Breast epithelium (tissue), 3 donors: ENCODE measurements around the gene FHOD3. TPM values are rescaled to one million over a fixed set of nuclear protein-coding genes. Genes with fewer than 3 reads are reported as not detected.

ENCODE experiments used
- total RNA-seq, 3 donors: library from RNA; depleted of rRNA; stranded (reverse); fragments of >200 nt; gene quantifications; one replicate each; pipeline ENCODE4 v1.1.0, GENCODE V29; 2016

The FHOD3 gene
- total RNA-seq, 3 donors from 2014 or later = 1.9 to 13.1 (median 13.0) TPM

Other genes starting within 250 kb of the FHOD3 start
- gene RPRD1A, start 230.2 kb upstream of the FHOD3 start, total RNA-seq = 10 to 100 TPM; 51.5 to 76.8 (median 59.3) TPM
- 100 to 1,000 TPM in 2 of 3 donors, 10 to 100 TPM in 1; 44.8 to 502 (median 235) TPM for gene SLC39A6, start 168.4 kb upstream of the FHOD3 start, total RNA-seq
- gene ELP2, start 167.8 kb upstream of the FHOD3 start, total RNA-seq = 100 to 1,000 TPM in 2 of 3 donors, 10 to 100 TPM in 1; 66.9 to 165 (median 139) TPM
- gene MOCOS, start 110.2 kb upstream of the FHOD3 start, total RNA-seq = 1 to 10 TPM; 5.2 to 9.7 (median 9.1) TPM